Astrocyte (in vitro differentiated cells and primary cell): ENCODE data around the gene AOAH. TPM values are rescaled to one million over a fixed set of nuclear protein-coding genes. Genes with fewer than 3 reads are reported as not detected.

Experiments used
- DNase-seq: peaks from one replicate; pipeline ENCODE4 v3.0.0-alpha.2; 2010; ENCODE audit warnings: low read depth
- FAIRE-seq: peaks from 2 replicates; lab custom pipeline; 2011; peaks lifted over from hg19 to GRCh38; lab: Jason Lieb, UNC
- H2AFZ ChIP-seq: 2 replicates; pipeline ENCODE4 v1.6.0; 2012; ENCODE audit warnings: low read depth, low read length, inconsistent platforms
- H3K27ac ChIP-seq: 2 replicates; pipeline ENCODE4 v1.5.1; 2011; ENCODE audit warnings: low read depth, low read length, inconsistent platforms
- H3K27me3 ChIP-seq: 2 replicates; pipeline ENCODE4 v1.6.0; 2011; ENCODE audit warnings: low read length, inconsistent platforms; ENCODE audit not compliant: insufficient read depth
- H3K36me3 ChIP-seq: 2 replicates; pipeline ENCODE4 v1.5.1; 2011; ENCODE audit warnings: low read length, inconsistent platforms; ENCODE audit not compliant: insufficient read depth
- H3K4me1 ChIP-seq: 2 replicates; pipeline ENCODE4 v1.5.1; 2011; ENCODE audit warnings: low read length, inconsistent platforms; ENCODE audit not compliant: insufficient read depth
- H3K4me2 ChIP-seq: 2 replicates; pipeline ENCODE4 v1.6.0; 2012; ENCODE audit warnings: low read length, inconsistent platforms
- H3K4me3 ChIP-seq: 2 replicates; pipeline ENCODE4 v1.5.1; 2011; ENCODE audit warnings: low read depth, mild to moderate bottlenecking, low read length, inconsistent platforms; ENCODE audit not compliant: insufficient read depth
- H3K79me2 ChIP-seq: 2 replicates; pipeline ENCODE4 v1.6.0; 2012; ENCODE audit warnings: mild to moderate bottlenecking, low read length, inconsistent platforms; ENCODE audit not compliant: insufficient read depth
- H3K9ac ChIP-seq: 2 replicates; pipeline ENCODE4 v1.6.0; 2012; ENCODE audit warnings: mild to moderate bottlenecking, low read length, inconsistent platforms
- H3K9me3 ChIP-seq: 2 replicates; pipeline ENCODE4 v1.5.1; 2012; ENCODE audit warnings: low read depth, mild to moderate bottlenecking, low read length, inconsistent platforms; ENCODE audit not compliant: insufficient read depth
- H4K20me1 ChIP-seq: 2 replicates; pipeline ENCODE4 v1.6.0; 2012; ENCODE audit warnings: low read length, inconsistent platforms; ENCODE audit not compliant: insufficient read depth
- H3K27ac Mint-ChIP-seq: one replicate; pipeline ENCODE4 v1.8.0; 2021; ENCODE audit warnings: mild to moderate bottlenecking, mixed read lengths; ENCODE audit not compliant: unreplicated experiment
- H3K27me3 Mint-ChIP-seq: one replicate; pipeline ENCODE4 v1.8.0; 2021; ENCODE audit warnings: low read depth, mixed read lengths; ENCODE audit not compliant: unreplicated experiment
- H3K36me3 Mint-ChIP-seq: one replicate; pipeline ENCODE4 v1.8.0; 2021; ENCODE audit warnings: low read depth, mixed read lengths; ENCODE audit not compliant: unreplicated experiment
- H3K4me1 Mint-ChIP-seq: one replicate; pipeline ENCODE4 v1.8.0; 2021; ENCODE audit warnings: low read depth, mixed read lengths; ENCODE audit not compliant: unreplicated experiment
- H3K4me3 Mint-ChIP-seq: one replicate; pipeline ENCODE4 v1.8.0; 2021; ENCODE audit warnings: mild to moderate bottlenecking, moderate library complexity, mixed read lengths; ENCODE audit not compliant: unreplicated experiment
- H3K9me3 Mint-ChIP-seq: one replicate; pipeline ENCODE4 v1.8.0; 2021; ENCODE audit warnings: mild to moderate bottlenecking, mixed read lengths; ENCODE audit not compliant: unreplicated experiment
- EZH2 ChIP-seq: IDR thresholded peaks from 2 replicates; pipeline ENCODE4 v1.6.1; 2012; ENCODE audit warnings: mild to moderate bottlenecking, low read length, inconsistent platforms; ENCODE audit not compliant: insufficient read depth
- total RNA-seq: library from RNA; stranded (reverse); gene quantifications from 2 replicates; pipeline ENCODE4 v1.2.1, GENCODE V29; 2021
- TF ChIP-seq, protein P1 (sequence below): IDR thresholded peaks from 2 replicates; pipeline ENCODE4 v1.5.1; 2011; ENCODE audit warnings: low read depth, mild to moderate bottlenecking, inconsistent platforms, low read length, moderate library complexity; ENCODE audit not compliant: insufficient read depth

The AOAH gene
- total RNA-seq, 1 donor from 2014 or later, result not detected

DNA sequence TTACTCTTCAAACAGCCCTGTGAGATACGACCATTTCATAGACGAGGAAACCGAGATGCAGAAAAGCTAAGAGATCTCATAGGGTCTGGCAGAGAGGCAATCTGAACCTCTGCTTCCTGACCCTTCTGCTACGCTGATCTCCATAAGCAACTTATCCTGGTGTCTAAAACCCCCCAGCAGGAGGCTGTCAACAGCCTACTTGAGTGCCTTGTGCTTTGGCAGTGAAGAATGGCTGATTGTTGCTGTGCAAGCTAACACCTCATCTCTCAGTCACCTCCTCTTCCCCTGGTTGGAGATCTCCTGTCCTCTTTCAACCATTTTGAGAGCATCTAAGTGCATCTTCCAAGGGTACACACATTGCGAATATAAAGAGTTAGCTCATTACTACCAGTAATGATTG, 86.2 kb downstream of the AOAH start:
- Histone ChIP-seq H3K4me1 (no peaks in the 10 kb centered on the region), H3K4me3 (no peak overlapping the region), H3K9ac (no peak overlapping the region), H3K36me3 (no peaks in the 10 kb centered on the region), H2AFZ (no peak overlapping the region), H3K79me2 (no peaks in the 10 kb centered on the region), H3K9me3 (no peaks in the 10 kb centered on the region), H4K20me1 (no peaks in the 10 kb centered on the region), H3K4me2 (no peak overlapping the region), H3K27me3 (no peaks in the 10 kb centered on the region), H3K27ac (no peak overlapping the region)
- H3K9me3 Mint-ChIP-seq, result no peaks in the 10 kb centered on the region
- H3K4me3 Mint-ChIP-seq, result no peak overlapping the region
- DNase-seq, result no peak
- H3K4me1 Mint-ChIP-seq, result no peaks in the 10 kb centered on the region
- peaks cover 12% of the 10 kb centered on the region for H3K27me3 Mint-ChIP-seq
- no peak for FAIRE-seq
- H3K27ac Mint-ChIP-seq, result no peak overlapping the region
- no peak for TF ChIP-seq EZH2
- TF ChIP-seq, protein P1, sequence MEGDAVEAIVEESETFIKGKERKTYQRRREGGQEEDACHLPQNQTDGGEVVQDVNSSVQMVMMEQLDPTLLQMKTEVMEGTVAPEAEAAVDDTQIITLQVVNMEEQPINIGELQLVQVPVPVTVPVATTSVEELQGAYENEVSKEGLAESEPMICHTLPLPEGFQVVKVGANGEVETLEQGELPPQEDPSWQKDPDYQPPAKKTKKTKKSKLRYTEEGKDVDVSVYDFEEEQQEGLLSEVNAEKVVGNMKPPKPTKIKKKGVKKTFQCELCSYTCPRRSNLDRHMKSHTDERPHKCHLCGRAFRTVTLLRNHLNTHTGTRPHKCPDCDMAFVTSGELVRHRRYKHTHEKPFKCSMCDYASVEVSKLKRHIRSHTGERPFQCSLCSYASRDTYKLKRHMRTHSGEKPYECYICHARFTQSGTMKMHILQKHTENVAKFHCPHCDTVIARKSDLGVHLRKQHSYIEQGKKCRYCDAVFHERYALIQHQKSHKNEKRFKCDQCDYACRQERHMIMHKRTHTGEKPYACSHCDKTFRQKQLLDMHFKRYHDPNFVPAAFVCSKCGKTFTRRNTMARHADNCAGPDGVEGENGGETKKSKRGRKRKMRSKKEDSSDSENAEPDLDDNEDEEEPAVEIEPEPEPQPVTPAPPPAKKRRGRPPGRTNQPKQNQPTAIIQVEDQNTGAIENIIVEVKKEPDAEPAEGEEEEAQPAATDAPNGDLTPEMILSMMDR, result no peak
- peaks cover 5% of the 10 kb centered on the region for H3K36me3 Mint-ChIP-seq

DNA sequence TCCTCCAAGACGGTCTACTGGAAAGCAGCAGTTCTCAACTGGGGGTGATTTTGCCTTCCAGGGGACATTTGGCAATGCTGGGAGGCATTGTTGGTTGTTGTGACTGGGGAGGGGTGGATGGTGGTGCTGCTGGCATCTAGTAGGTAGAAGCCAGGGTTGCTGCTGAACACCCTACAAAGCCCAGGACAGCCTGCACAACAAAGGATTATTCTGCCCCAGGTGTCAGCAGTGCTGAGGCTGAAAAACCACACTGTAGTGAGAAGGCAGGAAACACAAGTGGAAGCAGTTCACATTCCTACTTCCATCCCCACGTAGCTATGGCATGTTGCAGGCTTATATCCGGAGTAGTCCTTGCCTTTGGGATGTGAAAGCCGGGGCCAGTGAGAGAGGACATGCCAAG, 86.9 kb downstream of the AOAH start:
- no peaks in the 10 kb centered on the region for H3K4me1 Mint-ChIP-seq

DNA sequence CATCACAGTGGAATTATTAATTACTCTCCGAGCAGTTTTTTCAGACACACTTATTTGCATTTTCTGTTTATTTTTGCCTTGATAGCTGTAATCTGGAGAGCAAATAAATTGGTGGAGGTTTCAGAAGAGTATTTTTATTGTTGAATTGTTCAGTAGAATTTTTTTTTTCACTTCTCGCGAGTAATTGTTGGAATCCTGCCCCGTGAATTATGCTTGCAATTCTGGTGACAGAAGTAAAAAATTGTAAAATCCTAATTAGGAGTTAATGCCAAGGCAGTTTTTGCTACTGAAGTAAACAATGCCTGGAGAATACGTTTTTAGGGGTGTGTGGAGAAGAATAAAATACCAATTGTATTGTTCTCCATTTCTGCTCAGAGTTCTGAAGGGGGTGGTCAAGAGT, 88.2 kb downstream of the AOAH start:
- H3K4me1 ChIP-seq, result no peaks in the 10 kb centered on the region
- no peaks in the 10 kb centered on the region for H4K20me1 ChIP-seq
- TF ChIP-seq, protein P1, result no peak
- TF ChIP-seq EZH2, result no peak
- Mint-ChIP-seq H3K4me1 (no peaks in the 10 kb centered on the region), H3K4me3 (no peak overlapping the region), H3K36me3 (peaks cover 5% of the 10 kb centered on the region), H3K27me3 (peaks cover 25% of the 10 kb centered on the region), H3K9me3 (no peaks in the 10 kb centered on the region), H3K27ac (no peak overlapping the region)
- FAIRE-seq, result no peak
- no peak overlapping the region for H3K27ac ChIP-seq
- no peaks in the 10 kb centered on the region for H3K79me2 ChIP-seq
- no peak overlapping the region for H3K9ac ChIP-seq
- H3K9me3 ChIP-seq, result no peaks in the 10 kb centered on the region
- H2AFZ ChIP-seq, result no peak overlapping the region
- H3K36me3 ChIP-seq, result no peaks in the 10 kb centered on the region
- H3K4me2 ChIP-seq, result no peak overlapping the region
- H3K4me3 ChIP-seq, result no peak overlapping the region
- DNase-seq, result no peak
- H3K27me3 ChIP-seq, result no peaks in the 10 kb centered on the region

More for the DNA sequence above, 86.9 kb downstream of the AOAH start:
- H3K27ac ChIP-seq, result no peak overlapping the region
- no peak overlapping the region for H2AFZ ChIP-seq
- H4K20me1 ChIP-seq, result no peaks in the 10 kb centered on the region
- no peaks in the 10 kb centered on the region for H3K36me3 ChIP-seq
- no peak overlapping the region for H3K27ac Mint-ChIP-seq
- H3K4me3 ChIP-seq, result no peak overlapping the region
- no peak overlapping the region for H3K4me2 ChIP-seq
- no peaks in the 10 kb centered on the region for H3K4me1 ChIP-seq
- no peaks in the 10 kb centered on the region for H3K79me2 ChIP-seq
- H3K27me3 ChIP-seq, result no peaks in the 10 kb centered on the region
- no peak for TF ChIP-seq EZH2
- TF ChIP-seq, protein P1, result no peak
- FAIRE-seq (no peak), DNase-seq (no peak)
- no peak overlapping the region for H3K9ac ChIP-seq
- H3K27me3 Mint-ChIP-seq, result peaks cover 17% of the 10 kb centered on the region
- no peaks in the 10 kb centered on the region for H3K9me3 Mint-ChIP-seq
- peaks cover 5% of the 10 kb centered on the region for H3K36me3 Mint-ChIP-seq
- no peak overlapping the region for H3K4me3 Mint-ChIP-seq
- no peaks in the 10 kb centered on the region for H3K9me3 ChIP-seq
